Activated CD4-positive, alpha-beta memory T cell treated with anti-CD3 and anti-CD28 coated beads, Interleukin-2, amount 10 ng/mL, durations not matched to agents 7 days and 5 days (primary cell): Measurements from ENCODE around the gene SLC35F3. TPM values are rescaled to one million over a fixed set of nuclear protein-coding genes. Genes with fewer than 3 reads are reported as not detected.

Source experiments
- CTCF ChIA-PET: fragments of 350-600 bp; sonication (Branson Sonifier 250); formaldehyde crosslinking; loops from one replicate; lab custom pipeline; 2021; ENCODE audit warnings: antibody characterized with exemption, inconsistent platforms; lab: Charles Lee
- POLR2A ChIA-PET: fragments of 350-600 bp; sonication (Branson Sonifier 250); formaldehyde crosslinking; loops from one replicate; lab custom pipeline; 2021; ENCODE audit warnings: antibody characterized with exemption; lab: Charles Lee
- DNase-seq: peaks from one replicate; pipeline ENCODE4 v3.0.0-alpha.2; 2020
- H3K27ac Mint-ChIP-seq: one replicate; pipeline ENCODE4 v1.8.0; 2021; ENCODE audit warnings: mild to moderate bottlenecking, mixed read lengths
- H3K27me3 Mint-ChIP-seq: one replicate; pipeline ENCODE4 v1.8.0; 2021; ENCODE audit warnings: mixed read lengths
- H3K36me3 Mint-ChIP-seq: one replicate; pipeline ENCODE4 v1.8.0; 2021; ENCODE audit warnings: low read depth, mixed read lengths
- H3K4me1 Mint-ChIP-seq: one replicate; pipeline ENCODE4 v1.8.0; 2021; ENCODE audit warnings: mixed read lengths
- H3K4me3 Mint-ChIP-seq: one replicate; pipeline ENCODE4 v1.8.0; 2021; ENCODE audit warnings: mild to moderate bottlenecking, mixed read lengths
- H3K9me3 Mint-ChIP-seq: one replicate; pipeline ENCODE4 v1.8.0; 2021; ENCODE audit warnings: mixed read lengths
- total RNA-seq, 2 experiments: library from RNA; stranded (reverse); gene quantifications; one replicate each; pipeline ENCODE4 v1.2.3, GENCODE V29; 2021

Gene SLC35F3
- total RNA-seq, 2 experiments from 2014 or later, result 10.7 to 11.3 TPM

DNA sequence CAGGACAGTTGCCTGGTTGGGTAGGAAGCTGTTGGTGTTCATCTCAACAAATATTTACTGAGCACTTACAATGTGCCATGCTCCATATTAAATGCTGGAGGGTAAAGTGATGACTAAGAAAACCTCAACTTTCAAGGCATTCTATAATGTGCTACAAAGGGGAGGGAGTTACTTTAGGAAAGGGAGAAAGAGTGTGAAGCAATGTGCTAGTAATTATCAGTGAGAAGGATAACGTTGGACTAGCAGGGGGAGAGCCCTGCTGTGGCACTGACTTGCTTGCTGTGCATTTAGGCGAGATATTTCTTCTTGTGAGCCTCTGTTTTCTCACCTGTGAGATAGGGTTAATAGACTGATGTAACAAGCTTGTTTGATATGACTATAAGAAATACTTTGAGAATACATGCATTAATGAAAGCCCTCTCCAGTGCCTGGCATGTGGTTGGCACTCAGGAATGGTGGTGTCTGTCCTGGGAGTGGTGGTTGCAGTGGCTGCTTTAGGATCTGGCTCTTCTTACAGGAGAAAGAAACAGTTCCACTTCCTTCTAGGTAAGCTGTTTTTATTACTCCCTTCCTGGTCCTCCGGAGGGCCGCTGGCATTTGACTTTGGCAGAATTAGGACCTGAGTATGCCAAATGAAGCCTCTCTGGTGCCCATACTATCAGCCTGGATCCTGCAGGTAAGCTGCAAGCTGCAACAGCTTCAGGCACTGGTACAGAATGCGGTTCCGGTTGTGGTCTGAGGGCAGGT lies 357.7 kb downstream of the SLC35F3 start:
- peaks cover 5% of the 10 kb centered on the region for H3K9me3 Mint-ChIP-seq
- H3K4me3 Mint-ChIP-seq, result no peak overlapping the region
- no peaks in the 10 kb centered on the region for H3K27me3 Mint-ChIP-seq
- H3K27ac Mint-ChIP-seq, result no peak overlapping the region
- peaks cover 19% of the 10 kb centered on the region for H3K4me1 Mint-ChIP-seq
- POLR2A ChIA-PET, result no interaction called here
- H3K36me3 Mint-ChIP-seq, result peaks cover 34% of the 10 kb centered on the region
- CTCF ChIA-PET, result no interaction called here
- DNase-seq, result no peak

DNA sequence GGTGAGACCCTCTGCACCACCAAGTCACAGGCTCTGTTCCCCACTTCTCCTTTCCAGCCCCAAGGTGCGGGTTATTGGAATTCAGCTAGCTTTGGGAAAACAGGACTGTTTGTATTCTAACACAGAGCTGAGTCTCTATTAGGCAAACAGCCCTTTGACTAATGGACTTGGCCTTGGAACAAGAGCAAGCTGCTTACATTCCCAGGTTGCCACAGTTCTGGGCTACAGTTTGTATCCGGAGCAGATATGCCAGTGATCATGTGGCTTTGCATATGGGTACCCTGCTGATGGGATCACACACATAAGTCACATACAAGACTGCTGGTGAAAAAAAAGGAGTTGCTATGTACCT lies 358.3 kb downstream of the SLC35F3 start:
- Mint-ChIP-seq H3K27me3 (no peaks in the 10 kb centered on the region), H3K4me3 (no peak overlapping the region), H3K4me1 (peaks cover 19% of the 10 kb centered on the region), H3K9me3 (peaks cover 3% of the 10 kb centered on the region), H3K27ac (no peak overlapping the region), H3K36me3 (peaks cover 30% of the 10 kb centered on the region)
- POLR2A ChIA-PET, result no interaction called here
- DNase-seq, result no peak
- CTCF ChIA-PET, result interaction anchor here (1.0 kb wide), 1 partner anchor 47 kb away, joined by 3 read pairs; no protein-coding TSS in a partner anchor

GRCh38 chr1:234264832-234265231 lies 360.4 kb downstream of the SLC35F3 start:
- Mint-ChIP-seq H3K27ac (no peak overlapping the region), H3K27me3 (no peaks in the 10 kb centered on the region), H3K36me3 (peaks cover 20% of the 10 kb centered on the region), H3K4me3 (no peak overlapping the region), H3K9me3 (no peaks in the 10 kb centered on the region), H3K4me1 (peaks cover 24% of the 10 kb centered on the region)
- ChIA-PET CTCF (no interaction called here), POLR2A (no interaction called here)
- no peak for DNase-seq

DNA sequence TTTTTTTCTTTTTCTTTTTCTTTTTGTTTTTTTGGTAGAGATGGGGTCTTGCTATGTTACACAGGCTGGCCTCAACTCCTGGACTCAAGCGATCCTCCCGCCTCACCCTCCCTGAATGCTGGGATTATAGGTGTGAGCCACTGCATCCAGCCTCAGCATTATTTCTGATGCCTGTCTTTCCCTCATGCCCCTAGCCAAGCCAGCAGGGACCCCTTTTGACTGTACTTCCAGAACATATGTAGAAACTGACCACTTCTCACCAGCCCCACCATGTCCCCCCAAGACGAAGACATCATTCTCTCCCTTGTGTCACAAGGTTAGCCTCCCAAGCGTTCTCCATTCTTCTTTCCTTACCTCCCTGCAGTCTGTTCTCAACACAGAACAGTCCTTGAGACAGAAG lies 360.8 kb downstream of the SLC35F3 start:
- ChIA-PET POLR2A (no interaction called here), CTCF (no interaction called here)
- H3K9me3 Mint-ChIP-seq, result no peaks in the 10 kb centered on the region
- H3K36me3 Mint-ChIP-seq, result peaks cover 24% of the 10 kb centered on the region
- peaks cover 24% of the 10 kb centered on the region for H3K4me1 Mint-ChIP-seq
- H3K27ac Mint-ChIP-seq, result no peak overlapping the region
- no peak for DNase-seq
- H3K27me3 Mint-ChIP-seq, result no peaks in the 10 kb centered on the region
- H3K4me3 Mint-ChIP-seq, result no peak overlapping the region

GRCh38 chr1:234265861-234266260 lies 361.4 kb downstream of the SLC35F3 start:
- no peak for DNase-seq
- peaks cover 24% of the 10 kb centered on the region for H3K36me3 Mint-ChIP-seq
- no peaks in the 10 kb centered on the region for H3K9me3 Mint-ChIP-seq
- POLR2A ChIA-PET, result no interaction called here
- H3K4me1 Mint-ChIP-seq, result peaks cover 24% of the 10 kb centered on the region
- H3K27ac Mint-ChIP-seq, result no peak overlapping the region
- no peak overlapping the region for H3K4me3 Mint-ChIP-seq
- no peaks in the 10 kb centered on the region for H3K27me3 Mint-ChIP-seq
- CTCF ChIA-PET, result no interaction called here

- POLR2A ChIA-PET, result no interaction called here
- no peak overlapping the region for H3K4me3 Mint-ChIP-seq
- peaks cover 37% of the 10 kb centered on the region for H3K4me1 Mint-ChIP-seq
- CTCF ChIA-PET, result no interaction called here
- H3K36me3 Mint-ChIP-seq, result peaks cover 27% of the 10 kb centered on the region
- H3K27ac Mint-ChIP-seq, result no peak overlapping the region
- peaks cover 4% of the 10 kb centered on the region for H3K27me3 Mint-ChIP-seq
- H3K9me3 Mint-ChIP-seq, result no peaks in the 10 kb centered on the region
- no peak for DNase-seq
These were observed 365.6 kb downstream of the SLC35F3 start for GRCh38 chr1:234270093-234270492.

GRCh38 chr1:234270581-234271242 lies 366.2 kb downstream of the SLC35F3 start:
- Mint-ChIP-seq H3K27ac (peak overlapping the region; percentile 57), H3K9me3 (no peaks in the 10 kb centered on the region), H3K36me3 (peaks cover 26% of the 10 kb centered on the region), H3K4me1 (peaks cover 37% of the 10 kb centered on the region), H3K27me3 (peaks cover 6% of the 10 kb centered on the region), H3K4me3 (no peak overlapping the region)
- POLR2A ChIA-PET, result no interaction called here
- CTCF ChIA-PET, result no interaction called here
- DNase-seq, result no peak

DNA sequence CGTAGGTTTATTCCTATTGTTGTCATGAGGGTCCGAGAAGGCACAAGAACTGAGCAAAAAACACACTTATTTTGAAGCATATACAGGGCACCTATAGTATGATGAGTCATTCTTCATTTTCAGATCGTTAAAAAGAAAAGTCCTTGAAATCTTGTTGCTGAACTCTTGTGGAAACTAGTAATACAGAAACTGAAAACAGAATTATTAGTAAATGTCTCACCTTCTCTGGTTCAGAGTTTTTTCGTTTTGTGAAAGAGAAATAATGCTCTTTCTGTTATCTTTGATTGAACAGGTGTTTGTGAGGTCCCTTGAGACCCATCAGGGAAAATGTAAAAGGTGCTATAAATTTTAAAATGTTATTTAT lies 366.7 kb downstream of the SLC35F3 start:
- Mint-ChIP-seq H3K4me1 (peaks cover 37% of the 10 kb centered on the region), H3K27me3 (peaks cover 6% of the 10 kb centered on the region)
- CTCF ChIA-PET, result no interaction called here

GRCh38 chr1:234272656-234273312 lies 368.3 kb downstream of the SLC35F3 start:
- Mint-ChIP-seq H3K36me3 (peaks cover 20% of the 10 kb centered on the region), H3K4me1 (peaks cover 37% of the 10 kb centered on the region), H3K4me3 (no peak overlapping the region), H3K27ac (no peak overlapping the region), H3K27me3 (peaks cover 6% of the 10 kb centered on the region), H3K9me3 (no peaks in the 10 kb centered on the region)
- ChIA-PET POLR2A (no interaction called here), CTCF (no interaction called here)
- no peak for DNase-seq

More for the DNA sequence above, 366.7 kb downstream of the SLC35F3 start:
- POLR2A ChIA-PET, result no interaction called here
- Mint-ChIP-seq H3K36me3 (peaks cover 22% of the 10 kb centered on the region), H3K27ac (peak overlapping the region; percentile 57), H3K9me3 (no peaks in the 10 kb centered on the region), H3K4me3 (no peak overlapping the region)
- no peak for DNase-seq

GRCh38 chr1:234273981-234274380 lies 369.5 kb downstream of the SLC35F3 start:
- Mint-ChIP-seq H3K36me3 (peaks cover 20% of the 10 kb centered on the region), H3K27ac (no peak overlapping the region), H3K4me1 (peaks cover 37% of the 10 kb centered on the region), H3K9me3 (no peaks in the 10 kb centered on the region), H3K27me3 (peaks cover 6% of the 10 kb centered on the region), H3K4me3 (no peak overlapping the region)
- ChIA-PET POLR2A (no interaction called here), CTCF (no interaction called here)
- no peak for DNase-seq

DNA sequence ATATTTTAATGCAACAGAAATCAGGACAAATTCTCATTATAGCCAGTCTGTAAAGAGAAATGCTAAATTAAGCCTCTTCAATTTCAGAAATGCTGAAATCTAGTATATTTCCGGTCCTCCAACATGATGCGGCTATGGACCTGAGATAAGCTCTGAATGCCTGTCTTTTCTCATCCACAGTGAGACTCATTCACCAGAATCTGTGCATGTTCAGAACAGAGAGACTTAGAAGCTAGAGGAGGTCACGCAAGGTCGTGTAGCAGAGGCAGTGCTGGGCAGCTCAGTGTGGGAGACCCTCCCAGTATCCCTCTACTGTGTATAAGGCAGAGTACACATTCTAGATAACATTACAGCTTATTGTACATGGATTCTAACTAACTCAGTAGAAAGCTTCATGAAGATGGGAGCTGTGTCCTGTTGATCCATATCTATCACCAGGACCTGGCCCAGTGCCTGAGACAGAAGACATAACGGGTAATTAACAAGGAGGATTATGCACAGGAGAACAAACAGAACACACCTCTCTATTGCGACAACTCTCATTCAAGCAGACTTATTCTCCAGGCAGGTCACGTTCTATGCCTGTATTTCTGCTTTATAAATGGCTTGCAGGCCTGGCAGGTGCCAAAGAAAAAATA lies 371.8 kb downstream of the SLC35F3 start:
- H3K27ac Mint-ChIP-seq, result no peak overlapping the region
- no peak overlapping the region for H3K4me3 Mint-ChIP-seq
- no peak for DNase-seq
- H3K36me3 Mint-ChIP-seq, result peaks cover 13% of the 10 kb centered on the region
- H3K27me3 Mint-ChIP-seq, result peaks cover 6% of the 10 kb centered on the region
- H3K9me3 Mint-ChIP-seq, result no peaks in the 10 kb centered on the region
- POLR2A ChIA-PET, result no interaction called here
- CTCF ChIA-PET, result no interaction called here
- H3K4me1 Mint-ChIP-seq, result peaks cover 18% of the 10 kb centered on the region

DNA sequence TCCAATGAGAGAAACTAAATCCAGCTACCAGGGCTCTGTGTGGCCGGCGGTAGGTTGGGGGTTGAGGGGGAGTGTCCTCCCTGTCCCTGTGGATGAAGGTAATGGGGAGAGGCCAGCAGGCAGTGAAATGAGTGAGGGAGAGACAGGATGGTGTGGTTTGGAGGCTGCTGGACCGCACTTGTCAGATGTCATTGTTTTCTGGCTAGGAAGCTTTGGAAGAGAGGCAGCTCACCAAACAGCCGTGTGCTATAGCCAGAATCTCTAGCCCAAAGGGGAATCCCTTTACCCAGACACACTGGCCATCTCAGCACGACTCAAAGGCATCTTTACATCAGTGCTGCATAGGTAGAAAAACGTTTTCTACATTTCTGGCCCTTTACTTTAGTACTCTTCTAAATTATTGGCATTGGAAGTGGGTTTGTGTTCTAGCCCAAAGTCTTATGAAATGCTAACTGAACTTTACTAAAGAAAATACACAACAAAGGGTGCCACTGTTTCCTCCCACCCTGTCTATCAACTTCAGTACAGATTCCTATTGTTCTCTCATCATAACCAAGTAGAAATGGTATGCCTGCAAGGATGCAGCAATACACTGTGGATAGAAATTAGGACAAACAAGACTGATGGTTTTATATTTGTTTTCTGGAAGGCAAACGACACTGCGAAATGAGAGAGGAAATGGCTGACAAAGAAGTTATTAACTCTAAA lies 372.8 kb downstream of the SLC35F3 start:
- no peaks in the 10 kb centered on the region for H3K9me3 Mint-ChIP-seq
- H3K27me3 Mint-ChIP-seq, result peaks cover 6% of the 10 kb centered on the region
- no peak overlapping the region for H3K4me3 Mint-ChIP-seq
- POLR2A ChIA-PET, result no interaction called here
- peaks cover 13% of the 10 kb centered on the region for H3K36me3 Mint-ChIP-seq
- CTCF ChIA-PET, result no interaction called here
- H3K27ac Mint-ChIP-seq, result no peak overlapping the region
- no peak for DNase-seq
- H3K4me1 Mint-ChIP-seq, result peaks cover 9% of the 10 kb centered on the region

- CTCF ChIA-PET, result no interaction called here
- DNase-seq, result no peak
- no peaks in the 10 kb centered on the region for H3K9me3 Mint-ChIP-seq
- peaks cover 8% of the 10 kb centered on the region for H3K36me3 Mint-ChIP-seq
- H3K27ac Mint-ChIP-seq, result no peak overlapping the region
- H3K4me3 Mint-ChIP-seq, result no peak overlapping the region
- peaks cover 4% of the 10 kb centered on the region for H3K27me3 Mint-ChIP-seq
- POLR2A ChIA-PET, result no interaction called here
- no peaks in the 10 kb centered on the region for H3K4me1 Mint-ChIP-seq
These were observed 374.5 kb downstream of the SLC35F3 start for GRCh38 chr1:234279021-234279420.
